MM.1S (cell line): ENCODE measurements around the gene DLX2.

ENCODE experiments used
- DNase-seq: peaks from one replicate; pipeline ENCODE4 v3.0.0-alpha.2; 2015
- H2AFZ ChIP-seq: fragments of 300-600 bp; sonication (generic); 2 replicates; pipeline ENCODE4 v1.6.0; 2016; ENCODE audit warnings: antibody characterized with exemption, low read length
- H3F3A ChIP-seq: fragments of 300-600 bp; sonication (generic); 2 replicates; pipeline ENCODE4 v1.6.1; 2016; ENCODE audit warnings: mild to moderate bottlenecking, antibody characterized with exemption, low read length, moderate library complexity, mixed read lengths; ENCODE audit not compliant: insufficient read depth
- H3K27ac ChIP-seq: fragments of 300-600 bp; sonication (generic); 2 replicates; pipeline ENCODE4 v1.5.1; 2016; ENCODE audit warnings: mild to moderate bottlenecking, low read length
- H3K27me3 ChIP-seq: fragments of 300-600 bp; sonication (generic); replicated peaks from 2 replicates; pipeline ENCODE4 v1.6.0; 2016; ENCODE audit warnings: low read length; ENCODE audit not compliant: insufficient read depth
- H3K36me3 ChIP-seq: fragments of 300-600 bp; sonication (generic); replicated peaks from 2 replicates; pipeline ENCODE4 v1.6.1; 2016; ENCODE audit warnings: mild to moderate bottlenecking, low read length, mixed read lengths; ENCODE audit not compliant: insufficient read depth
- H3K4me1 ChIP-seq: fragments of 300-600 bp; sonication (generic); 2 replicates; pipeline ENCODE4 v1.6.1; 2016; ENCODE audit warnings: low read length, mixed read lengths
- H3K4me2 ChIP-seq: fragments of 300-600 bp; sonication (generic); 2 replicates; pipeline ENCODE4 v1.6.0; 2016; ENCODE audit warnings: low read depth, low read length
- H3K4me3 ChIP-seq: fragments of 300-600 bp; sonication (generic); 2 replicates; pipeline ENCODE4 v1.5.1; 2016; ENCODE audit warnings: low read length, mixed read lengths
- H3K79me2 ChIP-seq: fragments of 300-600 bp; sonication (generic); 2 replicates; pipeline ENCODE4 v1.6.1; 2016; ENCODE audit warnings: mixed run types, low read length, mixed read lengths
- H3K9ac ChIP-seq: fragments of 300-600 bp; sonication (generic); 2 replicates; pipeline ENCODE4 v1.6.1; 2016; ENCODE audit warnings: low read length, mixed read lengths
- H3K9me2 ChIP-seq: fragments of 300-600 bp; sonication (generic); replicated peaks from 2 replicates; pipeline ENCODE4 v1.6.1; 2016; ENCODE audit warnings: mild to moderate bottlenecking, low read length, mixed read lengths; ENCODE audit not compliant: insufficient read depth
- H3K9me3 ChIP-seq: fragments of 300-600 bp; sonication (generic); replicated peaks from 2 replicates; pipeline ENCODE4 v1.6.1; 2016; ENCODE audit warnings: mild to moderate bottlenecking, low read length, mixed read lengths; ENCODE audit not compliant: insufficient read depth
- H4K20me1 ChIP-seq: fragments of 300-600 bp; sonication (generic); 2 replicates; pipeline ENCODE4 v1.6.1; 2016; ENCODE audit warnings: mild to moderate bottlenecking, low read length, moderate library complexity, mixed read lengths; ENCODE audit not compliant: insufficient read depth
- EZH2 ChIP-seq: fragments of 300-600 bp; sonication (generic); optimal IDR thresholded peaks from 2 replicates; pipeline ENCODE3; 2017; ENCODE audit warnings: low read depth, mild to moderate bottlenecking, antibody characterized with exemption, low read length, mixed read lengths
- EZH2phosphoT487 ChIP-seq: fragments of 300-600 bp; sonication (generic); IDR thresholded peaks from 2 replicates; pipeline ENCODE4 v1.6.1; 2018; ENCODE audit warnings: antibody characterized with exemption, low read length
- TF ChIP-seq, protein P1 (sequence below): fragments of 300-600 bp; sonication (generic); IDR thresholded peaks from 2 replicates; pipeline ENCODE4 v1.5.1; 2016; ENCODE audit warnings: antibody characterized with exemption, low read length, mixed read lengths

DLX2 gene

DNA sequence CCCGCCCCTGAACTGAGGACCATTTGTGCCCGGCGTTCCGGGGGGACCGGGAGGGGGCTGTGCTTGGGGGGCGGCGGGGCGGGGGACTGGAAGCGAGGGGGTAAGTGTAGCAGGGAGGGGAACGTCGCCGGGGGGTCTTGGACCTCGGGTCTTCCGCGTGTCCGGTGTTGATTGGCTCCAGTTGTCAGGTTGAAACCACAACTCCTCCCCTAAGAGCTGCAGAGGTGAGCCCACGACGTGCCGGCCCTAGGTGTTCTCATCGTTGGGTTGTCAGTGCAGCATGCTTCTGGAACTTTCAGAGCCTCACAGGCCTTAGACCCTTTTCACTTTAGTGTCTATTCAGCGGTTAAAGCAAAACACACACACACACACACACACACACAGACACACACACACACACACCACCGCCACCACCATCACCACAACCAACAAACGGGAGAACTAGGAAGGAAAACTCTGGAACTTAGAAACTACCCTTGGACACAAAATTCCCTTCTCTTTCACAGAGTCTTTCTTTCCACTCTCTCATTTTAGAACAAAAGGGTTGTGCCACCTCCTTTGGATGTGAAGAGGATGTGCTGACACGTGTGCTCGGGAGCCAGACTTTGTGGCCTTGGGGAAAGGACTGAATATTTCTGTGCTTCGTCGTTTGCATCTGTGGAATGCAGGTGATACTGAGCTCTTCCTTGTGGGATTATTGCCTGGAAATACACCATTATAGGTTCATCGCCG is 6.7 kb upstream of the DLX2 start:
- H3K9ac ChIP-seq, result no peak overlapping the region
- H2AFZ ChIP-seq, result no peak overlapping the region
- H4K20me1 ChIP-seq, result no peaks in the 10 kb centered on the region
- no peak overlapping the region for H3K27ac ChIP-seq
- H3K4me3 ChIP-seq, result no peak overlapping the region
- no peaks in the 10 kb centered on the region for H3K79me2 ChIP-seq
- H3F3A ChIP-seq, result no peaks in the 10 kb centered on the region
- DNase-seq, result no peak
- no peaks in the 10 kb centered on the region for H3K36me3 ChIP-seq
- H3K9me2 ChIP-seq, result no peaks in the 10 kb centered on the region
- no peak overlapping the region for H3K4me2 ChIP-seq
- TF ChIP-seq, protein P1, sequence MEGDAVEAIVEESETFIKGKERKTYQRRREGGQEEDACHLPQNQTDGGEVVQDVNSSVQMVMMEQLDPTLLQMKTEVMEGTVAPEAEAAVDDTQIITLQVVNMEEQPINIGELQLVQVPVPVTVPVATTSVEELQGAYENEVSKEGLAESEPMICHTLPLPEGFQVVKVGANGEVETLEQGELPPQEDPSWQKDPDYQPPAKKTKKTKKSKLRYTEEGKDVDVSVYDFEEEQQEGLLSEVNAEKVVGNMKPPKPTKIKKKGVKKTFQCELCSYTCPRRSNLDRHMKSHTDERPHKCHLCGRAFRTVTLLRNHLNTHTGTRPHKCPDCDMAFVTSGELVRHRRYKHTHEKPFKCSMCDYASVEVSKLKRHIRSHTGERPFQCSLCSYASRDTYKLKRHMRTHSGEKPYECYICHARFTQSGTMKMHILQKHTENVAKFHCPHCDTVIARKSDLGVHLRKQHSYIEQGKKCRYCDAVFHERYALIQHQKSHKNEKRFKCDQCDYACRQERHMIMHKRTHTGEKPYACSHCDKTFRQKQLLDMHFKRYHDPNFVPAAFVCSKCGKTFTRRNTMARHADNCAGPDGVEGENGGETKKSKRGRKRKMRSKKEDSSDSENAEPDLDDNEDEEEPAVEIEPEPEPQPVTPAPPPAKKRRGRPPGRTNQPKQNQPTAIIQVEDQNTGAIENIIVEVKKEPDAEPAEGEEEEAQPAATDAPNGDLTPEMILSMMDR, result no peak
- TF ChIP-seq EZH2 (no peak), EZH2phosphoT487 (no peak)
- H3K4me1 ChIP-seq, result no peaks in the 10 kb centered on the region
- peaks cover 11% of the 10 kb centered on the region for H3K27me3 ChIP-seq
- H3K9me3 ChIP-seq, result no peaks in the 10 kb centered on the region

DNA sequence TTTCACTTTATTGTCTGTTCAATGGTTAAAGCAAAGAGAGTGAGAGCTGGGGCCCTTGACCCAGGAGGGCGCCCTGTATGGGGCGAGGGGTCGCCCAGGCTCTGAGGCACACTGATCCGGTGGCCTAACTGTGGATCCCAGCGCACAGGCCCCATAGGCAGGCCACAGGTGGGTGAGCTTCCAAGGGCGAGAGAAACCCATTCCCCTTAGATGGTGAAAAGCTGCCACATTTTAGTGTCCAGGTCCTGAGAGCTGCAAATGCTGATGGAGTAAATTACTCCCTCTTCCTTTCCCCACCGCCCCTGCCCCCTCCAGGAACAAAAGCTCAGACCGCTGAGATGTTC is 5.9 kb upstream of the DLX2 start:
- H4K20me1 ChIP-seq, result no peaks in the 10 kb centered on the region
- no peak for TF ChIP-seq EZH2phosphoT487
- H3K79me2 ChIP-seq, result no peaks in the 10 kb centered on the region
- no peak for DNase-seq
- H3K9me3 ChIP-seq, result no peaks in the 10 kb centered on the region
- H3K9me2 ChIP-seq, result no peaks in the 10 kb centered on the region
- H3K27me3 ChIP-seq, result peaks cover 11% of the 10 kb centered on the region
- H2AFZ ChIP-seq, result no peak overlapping the region
- 0 out of 2 replicates have a peak, but pooled peaks cover 8% of the 10 kb centered on the region for H3K4me1 ChIP-seq
- no peaks in the 10 kb centered on the region for H3F3A ChIP-seq
- H3K4me2 ChIP-seq, result no peak overlapping the region
- no peak overlapping the region for H3K9ac ChIP-seq
- no peaks in the 10 kb centered on the region for H3K36me3 ChIP-seq
- H3K4me3 ChIP-seq, result no peak overlapping the region
- H3K27ac ChIP-seq, result no peak overlapping the region

DNA sequence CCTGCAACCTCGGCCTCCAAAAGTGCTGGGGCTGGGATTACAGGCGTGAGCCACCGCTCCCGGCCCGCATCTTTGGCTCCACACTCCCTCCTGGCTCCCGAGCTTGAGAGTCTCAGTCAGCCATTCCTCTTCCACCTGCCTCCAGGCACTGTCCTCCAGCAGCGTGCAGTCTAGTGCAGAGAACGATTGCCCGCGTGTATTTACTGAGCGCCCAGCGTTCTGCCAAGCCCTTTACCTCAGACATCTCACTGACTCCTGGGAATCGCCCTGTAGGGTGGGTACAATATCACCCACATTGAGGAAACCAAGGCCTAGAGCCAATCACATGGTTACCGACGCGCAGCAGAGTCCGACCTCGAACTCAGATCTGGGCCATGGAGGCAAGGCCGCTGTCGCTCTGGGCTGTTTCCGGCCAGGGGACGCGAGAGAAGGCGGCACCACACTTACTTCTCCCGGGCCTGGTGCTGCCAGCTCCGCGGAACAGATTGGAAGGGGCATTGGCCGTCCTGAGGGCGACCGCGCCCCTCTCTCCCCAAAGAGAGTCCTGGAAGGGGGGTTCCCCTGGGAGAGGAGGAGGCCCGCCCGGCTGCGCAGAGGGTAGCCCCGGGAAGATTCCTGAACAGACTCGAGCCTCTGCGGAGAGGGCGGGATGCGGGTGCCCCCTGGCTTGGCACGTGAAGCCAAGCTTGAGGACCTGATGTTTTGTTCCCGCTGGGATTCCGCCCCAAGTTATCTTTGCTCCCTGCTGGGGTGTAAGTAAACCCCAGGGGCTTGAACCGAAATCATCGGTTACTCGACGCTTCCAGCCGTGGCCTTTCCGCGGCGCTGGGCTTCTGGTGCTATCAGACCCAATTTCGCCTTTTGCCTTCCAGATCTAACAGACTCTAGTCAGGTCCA is 5.2 kb upstream of the DLX2 start:
- no peaks in the 10 kb centered on the region for H3K79me2 ChIP-seq
- 0 out of 2 replicates have a peak, but pooled peaks cover 10% of the 10 kb centered on the region for H3K4me1 ChIP-seq
- H3K9me2 ChIP-seq, result no peaks in the 10 kb centered on the region
- DNase-seq, result no peak
- H3K9me3 ChIP-seq, result no peaks in the 10 kb centered on the region
- H3K36me3 ChIP-seq, result no peaks in the 10 kb centered on the region
- H2AFZ ChIP-seq, result no peak overlapping the region
- H3K27ac ChIP-seq, result no peak overlapping the region
- H3K4me2 ChIP-seq, result no peak overlapping the region
- no peaks in the 10 kb centered on the region for H3F3A ChIP-seq
- H3K27me3 ChIP-seq, result peaks cover 11% of the 10 kb centered on the region
- H4K20me1 ChIP-seq, result no peaks in the 10 kb centered on the region
- no peak overlapping the region for H3K9ac ChIP-seq
- no peak overlapping the region for H3K4me3 ChIP-seq
- TF ChIP-seq, protein P1, result no peak
- no peak for TF ChIP-seq EZH2phosphoT487
- TF ChIP-seq EZH2, result no peak
